Endothelial cell of umbilical vein (primary cell): ENCODE results near the gene ZMIZ2.

Experiments used
- EZH2 ChIP-seq: IDR thresholded peaks from 2 replicates; pipeline ENCODE4 v1.6.1; 2012; ENCODE audit warnings: borderline replicate concordance, low read depth, mild to moderate bottlenecking, moderate library complexity, low read length, inconsistent platforms; ENCODE audit not compliant: severe bottlenecking
- MAX ChIP-seq: IDR thresholded peaks from 2 replicates; pipeline ENCODE4 v1.6.1; 2011; ENCODE audit not compliant: insufficient read depth, insufficient read length
- POLR2A ChIP-seq: IDR thresholded peaks from 2 replicates; pipeline ENCODE4 v1.6.1; 2012; ENCODE audit warnings: low read depth, mild to moderate bottlenecking, control low read depth, low read length
- POLR2AphosphoS5 ChIP-seq: IDR thresholded peaks from 2 replicates; pipeline ENCODE4 v1.6.1; 2012; ENCODE audit warnings: low read depth, mild to moderate bottlenecking, control low read depth, low read length, moderate library complexity; ENCODE audit not compliant: insufficient read depth
- TF ChIP-seq, protein P1 (sequence below), 2 donors: IDR thresholded peaks; 1 replicate in 1 of 2; 2 replicates in 1 of 2; pipeline ENCODE4 v1.5.1; 2011; ENCODE audit warnings: low read length in 2 of 2, mild to moderate bottlenecking in 2 of 2, moderate library complexity in 2 of 2, control low read depth in 1 of 2, inconsistent platforms in 1 of 2, low read depth in 1 of 2; ENCODE audit not compliant: insufficient read depth in 1 of 2; ENCODE audit errors: extremely low read depth in 1 of 2

GRCh38 chr7:44819292-44819691 lies 70.6 kb downstream of the ZMIZ2 start:
- TF ChIP-seq, protein P1, sequence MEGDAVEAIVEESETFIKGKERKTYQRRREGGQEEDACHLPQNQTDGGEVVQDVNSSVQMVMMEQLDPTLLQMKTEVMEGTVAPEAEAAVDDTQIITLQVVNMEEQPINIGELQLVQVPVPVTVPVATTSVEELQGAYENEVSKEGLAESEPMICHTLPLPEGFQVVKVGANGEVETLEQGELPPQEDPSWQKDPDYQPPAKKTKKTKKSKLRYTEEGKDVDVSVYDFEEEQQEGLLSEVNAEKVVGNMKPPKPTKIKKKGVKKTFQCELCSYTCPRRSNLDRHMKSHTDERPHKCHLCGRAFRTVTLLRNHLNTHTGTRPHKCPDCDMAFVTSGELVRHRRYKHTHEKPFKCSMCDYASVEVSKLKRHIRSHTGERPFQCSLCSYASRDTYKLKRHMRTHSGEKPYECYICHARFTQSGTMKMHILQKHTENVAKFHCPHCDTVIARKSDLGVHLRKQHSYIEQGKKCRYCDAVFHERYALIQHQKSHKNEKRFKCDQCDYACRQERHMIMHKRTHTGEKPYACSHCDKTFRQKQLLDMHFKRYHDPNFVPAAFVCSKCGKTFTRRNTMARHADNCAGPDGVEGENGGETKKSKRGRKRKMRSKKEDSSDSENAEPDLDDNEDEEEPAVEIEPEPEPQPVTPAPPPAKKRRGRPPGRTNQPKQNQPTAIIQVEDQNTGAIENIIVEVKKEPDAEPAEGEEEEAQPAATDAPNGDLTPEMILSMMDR (IDR thresholded peaks at IDR 0.05; ENCODE audit: extremely low read depth in 1 of 2, insufficient read depth in 1 of 2, low read depth in 1 of 2, low read length in 2 of 2) = no peak
- TF ChIP-seq POLR2A (no peak), MAX (no peak), POLR2AphosphoS5 (no peak), EZH2 (no peak)
